ENCODE results near the gene SLC24A3. TPM values are rescaled to one million over a fixed set of nuclear protein-coding genes. Genes with fewer than 3 reads are reported as not detected.

The SLC24A3 gene
- total RNA-seq, 2 donors from 2014 or later: 1.4 to 3.7 TPM

GRCh38 chr20:19688031-19688806 is 475.8 kb downstream of the SLC24A3 start:
- no peaks in the 10 kb centered on the region for H3K27me3 ChIP-seq
- H3K4me3 ChIP-seq: no peak overlapping the region
- peak; percentile 84 for DNase-seq (ENCODE audit: low spot score)
- H3K36me3 ChIP-seq: no peaks in the 10 kb centered on the region
- peak; percentile 31 to 78 for TF ChIP-seq CTCF (IDR thresholded peaks at IDR 0.05)
- no peaks in the 10 kb centered on the region for H3K9me3 ChIP-seq
- H3K27ac ChIP-seq: peak overlapping the region; percentile 6 to 41
- peaks cover 0 to 17% of the 10 kb centered on the region in 2 donors for H3K4me1 ChIP-seq

GRCh38 chr20:19690462-19690861 is 478.0 kb downstream of the SLC24A3 start:
- Histone ChIP-seq H3K4me3 (no peak overlapping the region), H3K27me3 (no peaks in the 10 kb centered on the region), H3K27ac (no peak overlapping the region), H3K36me3 (no peaks in the 10 kb centered on the region), H3K9me3 (no peaks in the 10 kb centered on the region), H3K4me1 (peaks cover 0 to 17% of the 10 kb centered on the region in 2 donors)
- DNase-seq (ENCODE audit: low spot score): no peak
- TF ChIP-seq CTCF (IDR thresholded peaks at IDR 0.05): no peak

GRCh38 chr20:19691125-19691524 is 478.7 kb downstream of the SLC24A3 start:
- DNase-seq (ENCODE audit: low spot score): no peak
- H3K36me3 ChIP-seq: no peaks in the 10 kb centered on the region
- H3K9me3 ChIP-seq: no peaks in the 10 kb centered on the region
- no peaks in the 10 kb centered on the region for H3K27me3 ChIP-seq
- TF ChIP-seq CTCF (IDR thresholded peaks at IDR 0.05): no peak
- peak overlapping the region; percentile 37 to 61 for H3K27ac ChIP-seq
- H3K4me1 ChIP-seq: peaks cover 0 to 17% of the 10 kb centered on the region in 2 donors
- no peak overlapping the region for H3K4me3 ChIP-seq

- no peak for DNase-seq (ENCODE audit: low spot score)
- H3K9me3 ChIP-seq: no peaks in the 10 kb centered on the region
- H3K4me1 ChIP-seq: peaks cover 0 to 17% of the 10 kb centered on the region in 2 donors
- H3K27me3 ChIP-seq: no peaks in the 10 kb centered on the region
- H3K36me3 ChIP-seq: no peaks in the 10 kb centered on the region
- no peak overlapping the region for H3K4me3 ChIP-seq
- TF ChIP-seq CTCF (IDR thresholded peaks at IDR 0.05): no peak
- H3K27ac ChIP-seq: no peak overlapping the region
Measured at GRCh38 chr20:19692100-19692499, 479.7 kb downstream of the SLC24A3 start.

GRCh38 chr20:19692685-19693119 is 480.3 kb downstream of the SLC24A3 start:
- H3K36me3 ChIP-seq: no peaks in the 10 kb centered on the region
- H3K4me3 ChIP-seq: no peak overlapping the region
- DNase-seq (ENCODE audit: low spot score): peak; percentile 68
- no peaks in the 10 kb centered on the region for H3K9me3 ChIP-seq
- no peaks in the 10 kb centered on the region for H3K27me3 ChIP-seq
- TF ChIP-seq CTCF (IDR thresholded peaks at IDR 0.05): peak; percentile 88 to 96
- peaks cover 0 to 17% of the 10 kb centered on the region in 2 donors for H3K4me1 ChIP-seq
- H3K27ac ChIP-seq: no peak overlapping the region
